ENCODE measurements around the gene LRBA.

Gene LRBA

DNA sequence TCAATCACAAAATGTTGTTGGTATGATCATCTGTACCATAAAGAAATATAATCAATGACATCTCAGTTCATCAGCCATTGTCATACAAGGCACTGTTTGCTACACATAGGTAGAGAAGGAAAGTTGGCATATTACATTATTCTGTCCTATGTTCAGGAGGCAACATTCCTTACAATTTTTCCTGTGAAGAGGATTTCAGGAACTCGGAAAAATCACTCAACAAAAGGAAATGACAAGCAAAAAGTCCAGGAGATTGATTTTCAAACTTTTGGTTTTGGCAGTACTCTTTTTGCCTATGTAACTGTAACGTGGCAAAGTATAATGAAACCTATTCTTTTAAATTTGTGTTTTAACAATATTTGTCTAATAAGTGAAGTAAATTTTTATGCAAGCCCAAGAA is 301.8 kb downstream of the LRBA start:
- ATAC-seq (ENCODE audit: low read depth) (no peak), DNase-seq (ENCODE audit: low spot score in 2 of 2) (no peak)
- Mint-ChIP-seq H3K36me3 (peaks cover 11% of the 10 kb centered on the region), H3K27me3 (no peaks in the 10 kb centered on the region), H3K4me1 (no peaks in the 10 kb centered on the region), H3K4me3 (no peak overlapping the region), H3K27ac (no peak overlapping the region), H3K9me3 (no peaks in the 10 kb centered on the region)

DNA sequence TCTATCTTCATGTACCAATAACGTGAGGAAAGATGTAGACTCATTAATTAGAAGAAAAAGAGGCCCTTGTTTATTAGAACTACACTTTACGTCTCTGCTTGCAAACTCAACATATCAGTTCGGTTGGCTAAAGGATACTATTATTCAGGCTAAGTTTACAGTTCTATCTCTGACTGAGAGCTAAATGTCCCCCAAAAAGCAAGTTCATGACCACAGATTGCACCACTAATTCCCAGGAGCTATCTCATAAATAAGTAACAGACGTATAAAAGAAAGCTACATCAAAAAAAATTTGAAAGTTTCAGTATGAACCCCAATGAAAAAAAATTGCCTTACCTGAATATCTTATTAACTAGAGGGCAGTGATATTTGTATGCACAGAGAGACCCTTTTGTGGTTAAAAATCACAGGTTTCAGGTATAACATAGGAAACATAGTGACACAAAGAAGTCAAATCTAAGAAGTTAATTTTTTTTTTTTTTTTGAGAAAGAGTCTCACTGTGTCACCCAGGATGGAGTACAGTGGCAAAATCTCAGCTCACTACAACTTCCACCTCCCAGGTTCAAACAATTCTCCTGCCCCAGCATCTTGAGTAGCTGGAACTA is 304.2 kb downstream of the LRBA start:
- Mint-ChIP-seq H3K9me3 (no peaks in the 10 kb centered on the region), H3K27me3 (no peaks in the 10 kb centered on the region), H3K4me1 (peaks cover 2% of the 10 kb centered on the region), H3K4me3 (no peak overlapping the region), H3K36me3 (peaks cover 11% of the 10 kb centered on the region), H3K27ac (no peak overlapping the region)
- ATAC-seq (ENCODE audit: low read depth) (no peak), DNase-seq (ENCODE audit: low spot score in 2 of 2) (no peak)

DNA sequence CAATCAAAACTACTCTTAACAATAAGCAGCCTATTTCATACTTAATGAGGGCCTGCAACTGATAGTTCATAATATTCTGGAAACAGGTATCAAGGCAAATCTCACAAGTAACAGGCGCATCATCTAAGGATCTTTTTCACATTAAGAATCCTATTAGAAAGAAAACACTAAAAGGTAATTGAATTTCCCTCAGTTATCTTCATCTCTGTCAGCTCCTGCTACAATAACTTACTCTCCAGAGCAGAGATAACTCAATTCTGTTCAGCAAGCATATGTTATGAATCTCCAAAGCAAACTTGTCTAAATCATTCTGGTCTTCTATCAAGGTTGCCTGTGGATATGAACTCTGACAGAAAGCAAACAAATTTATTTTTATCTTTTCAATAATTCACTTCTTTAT is 307.1 kb downstream of the LRBA start:
- Mint-ChIP-seq H3K4me3 (no peak overlapping the region), H3K4me1 (peaks cover 2% of the 10 kb centered on the region), H3K36me3 (peaks cover 8% of the 10 kb centered on the region), H3K27ac (no peak overlapping the region), H3K9me3 (no peaks in the 10 kb centered on the region), H3K27me3 (no peaks in the 10 kb centered on the region)
- DNase-seq (ENCODE audit: low spot score in 2 of 2) (no peak), ATAC-seq (ENCODE audit: low read depth) (no peak)

GRCh38 chr4:150699599-150699998 is 315.5 kb downstream of the LRBA start:
- Mint-ChIP-seq H3K27ac (no peak overlapping the region), H3K27me3 (no peaks in the 10 kb centered on the region), H3K9me3 (no peaks in the 10 kb centered on the region), H3K36me3 (peaks cover 16% of the 10 kb centered on the region), H3K4me3 (no peak overlapping the region), H3K4me1 (no peaks in the 10 kb centered on the region)
- DNase-seq (ENCODE audit: low spot score in 2 of 2) (no peak), ATAC-seq (ENCODE audit: low read depth) (no peak)

GRCh38 chr4:150695162-150695561 is 319.9 kb downstream of the LRBA start:
- ATAC-seq (ENCODE audit: low read depth) (no peak), DNase-seq (ENCODE audit: low spot score in 2 of 2) (no peak)
- peaks cover 17% of the 10 kb centered on the region for H3K36me3 Mint-ChIP-seq
- no peaks in the 10 kb centered on the region for H3K9me3 Mint-ChIP-seq
- H3K4me1 Mint-ChIP-seq = no peaks in the 10 kb centered on the region
- no peaks in the 10 kb centered on the region for H3K27me3 Mint-ChIP-seq
- no peak overlapping the region for H3K27ac Mint-ChIP-seq
- no peak overlapping the region for H3K4me3 Mint-ChIP-seq

GRCh38 chr4:150694438-150694837 is 320.6 kb downstream of the LRBA start:
- ATAC-seq (ENCODE audit: low read depth) (no peak), DNase-seq (ENCODE audit: low spot score in 2 of 2) (no peak)
- no peak overlapping the region for H3K27ac Mint-ChIP-seq
- H3K4me1 Mint-ChIP-seq = no peaks in the 10 kb centered on the region
- H3K27me3 Mint-ChIP-seq = no peaks in the 10 kb centered on the region
- H3K36me3 Mint-ChIP-seq = peaks cover 20% of the 10 kb centered on the region
- no peak overlapping the region for H3K4me3 Mint-ChIP-seq
- no peaks in the 10 kb centered on the region for H3K9me3 Mint-ChIP-seq

DNA sequence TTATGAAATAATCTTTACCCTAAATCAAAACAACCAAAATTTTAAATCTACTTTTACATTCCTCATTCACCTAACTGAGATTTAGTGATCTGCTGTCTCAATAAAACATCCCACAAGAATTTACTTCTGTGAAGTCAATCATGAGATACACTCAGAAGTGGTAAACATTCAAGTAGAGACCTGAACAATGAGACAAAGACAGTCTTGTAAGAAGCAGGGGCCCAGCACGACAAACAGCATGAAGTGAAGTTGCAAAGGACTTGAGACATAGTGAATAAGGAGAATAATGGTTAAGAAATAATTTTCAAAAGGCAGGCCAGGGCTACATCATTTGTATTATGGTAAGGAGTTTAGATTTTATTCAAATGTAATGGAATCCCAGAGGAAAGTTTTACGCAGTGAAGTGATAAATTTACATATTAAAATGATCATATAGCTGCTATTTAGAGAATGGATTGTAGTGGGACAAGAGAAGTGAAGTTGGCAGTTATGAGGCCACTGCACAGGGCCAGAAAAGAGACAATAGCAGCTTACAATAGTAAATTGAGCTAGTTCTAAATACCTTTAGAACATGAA is 331.2 kb downstream of the LRBA start:
- Mint-ChIP-seq H3K4me3 (no peak overlapping the region), H3K36me3 (peaks cover 24% of the 10 kb centered on the region), H3K4me1 (peaks cover 5% of the 10 kb centered on the region), H3K27ac (no peak overlapping the region), H3K27me3 (no peaks in the 10 kb centered on the region), H3K9me3 (no peaks in the 10 kb centered on the region)
- DNase-seq (ENCODE audit: low spot score in 2 of 2) (no peak), ATAC-seq (ENCODE audit: low read depth) (no peak)

DNA sequence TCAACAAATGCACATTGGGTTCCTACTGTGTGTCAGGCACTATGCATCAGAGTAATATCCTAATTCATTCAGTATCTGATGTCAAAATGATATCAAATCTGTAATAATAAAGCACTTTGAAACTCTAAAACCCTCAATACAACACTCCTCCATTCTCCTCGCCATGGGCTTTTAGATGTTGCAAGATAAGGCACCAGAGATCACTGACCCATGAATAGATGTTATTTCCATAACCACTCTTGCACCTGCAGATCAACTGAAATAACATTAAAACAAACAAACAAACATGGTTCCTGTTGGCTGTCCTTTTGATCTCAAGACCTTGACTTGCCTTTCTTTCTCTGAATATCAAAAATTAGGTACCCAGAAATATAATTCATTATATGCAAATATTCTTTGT is 333.0 kb downstream of the LRBA start:
- no peak for ATAC-seq (ENCODE audit: low read depth)
- no peak for DNase-seq (ENCODE audit: low spot score in 2 of 2)
- Mint-ChIP-seq H3K4me3 (no peak overlapping the region), H3K27ac (no peak overlapping the region), H3K36me3 (peaks cover 25% of the 10 kb centered on the region), H3K9me3 (no peaks in the 10 kb centered on the region), H3K4me1 (peaks cover 5% of the 10 kb centered on the region), H3K27me3 (no peaks in the 10 kb centered on the region)

GRCh38 chr4:150681063-150681462 is 334.0 kb downstream of the LRBA start:
- Mint-ChIP-seq H3K4me1 (peaks cover 5% of the 10 kb centered on the region), H3K27me3 (no peaks in the 10 kb centered on the region), H3K9me3 (no peaks in the 10 kb centered on the region), H3K36me3 (peaks cover 25% of the 10 kb centered on the region), H3K4me3 (no peak overlapping the region), H3K27ac (no peak overlapping the region)
- ATAC-seq (ENCODE audit: low read depth) (no peak), DNase-seq (ENCODE audit: low spot score in 2 of 2) (no peak)

DNA sequence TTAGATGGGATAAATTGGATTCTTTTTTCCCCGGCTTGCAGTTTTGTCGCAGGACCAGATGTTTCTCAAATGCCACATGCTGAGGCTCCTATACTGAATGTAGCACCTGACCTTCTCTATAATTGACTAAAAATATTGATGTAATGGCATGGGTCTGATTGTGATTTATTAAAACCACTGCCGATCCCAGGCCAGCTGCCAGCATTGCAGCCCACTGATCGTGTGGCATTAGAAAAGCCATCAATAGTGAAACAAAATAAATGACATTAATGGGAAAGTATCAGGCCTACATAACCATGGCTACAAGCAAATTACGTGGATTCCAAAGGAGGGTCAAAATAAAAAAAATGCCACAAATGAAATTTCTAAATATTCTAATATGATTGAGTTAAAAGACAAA is 334.4 kb downstream of the LRBA start:
- no peaks in the 10 kb centered on the region for H3K9me3 Mint-ChIP-seq
- DNase-seq (ENCODE audit: low spot score in 2 of 2) = no peak
- H3K4me3 Mint-ChIP-seq = no peak overlapping the region
- no peak for ATAC-seq (ENCODE audit: low read depth)
- H3K27ac Mint-ChIP-seq = no peak overlapping the region
- H3K4me1 Mint-ChIP-seq = peaks cover 5% of the 10 kb centered on the region
- H3K27me3 Mint-ChIP-seq = no peaks in the 10 kb centered on the region
- peaks cover 24% of the 10 kb centered on the region for H3K36me3 Mint-ChIP-seq

DNA sequence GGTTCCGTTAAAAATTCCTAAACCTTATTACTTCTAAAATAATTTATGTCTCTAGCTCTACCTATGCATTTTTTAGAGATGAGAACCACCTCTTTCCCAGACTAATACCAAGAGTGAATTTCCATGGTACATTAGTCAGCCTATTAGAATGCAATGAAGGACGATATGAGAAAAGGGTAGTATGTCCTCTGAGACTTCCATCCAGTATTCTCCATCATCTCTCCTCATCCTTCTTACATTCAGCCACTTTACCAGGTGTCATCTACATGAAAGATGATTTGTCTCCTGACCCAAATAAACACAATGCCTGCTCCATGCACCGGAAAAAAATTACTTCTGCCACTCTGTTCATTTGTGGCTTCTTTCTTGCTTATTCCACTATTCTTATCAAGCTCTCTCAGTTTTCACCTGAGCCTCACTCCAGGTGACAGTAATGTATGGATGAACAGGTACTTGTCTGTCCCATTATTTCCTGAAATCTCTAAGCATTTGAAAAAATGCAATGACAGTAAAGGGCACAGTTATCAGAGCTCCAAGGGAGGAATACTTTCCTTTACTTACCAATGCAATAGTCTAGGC is 335.2 kb downstream of the LRBA start:
- Mint-ChIP-seq H3K9me3 (no peaks in the 10 kb centered on the region), H3K27me3 (no peaks in the 10 kb centered on the region), H3K27ac (no peak overlapping the region), H3K4me3 (no peak overlapping the region), H3K4me1 (peaks cover 4% of the 10 kb centered on the region), H3K36me3 (peaks cover 22% of the 10 kb centered on the region)
- ATAC-seq (ENCODE audit: low read depth) = no peak
- no peak for DNase-seq (ENCODE audit: low spot score in 2 of 2)

GRCh38 chr4:150679018-150679764 is 335.9 kb downstream of the LRBA start:
- no peak overlapping the region for H3K4me3 Mint-ChIP-seq
- no peak overlapping the region for H3K27ac Mint-ChIP-seq
- peaks cover 20% of the 10 kb centered on the region for H3K36me3 Mint-ChIP-seq
- no peaks in the 10 kb centered on the region for H3K27me3 Mint-ChIP-seq
- DNase-seq (ENCODE audit: low spot score in 2 of 2) (no peak), ATAC-seq (ENCODE audit: low read depth) (no peak)
- peaks cover 2% of the 10 kb centered on the region for H3K4me1 Mint-ChIP-seq
- H3K9me3 Mint-ChIP-seq = no peaks in the 10 kb centered on the region

DNA sequence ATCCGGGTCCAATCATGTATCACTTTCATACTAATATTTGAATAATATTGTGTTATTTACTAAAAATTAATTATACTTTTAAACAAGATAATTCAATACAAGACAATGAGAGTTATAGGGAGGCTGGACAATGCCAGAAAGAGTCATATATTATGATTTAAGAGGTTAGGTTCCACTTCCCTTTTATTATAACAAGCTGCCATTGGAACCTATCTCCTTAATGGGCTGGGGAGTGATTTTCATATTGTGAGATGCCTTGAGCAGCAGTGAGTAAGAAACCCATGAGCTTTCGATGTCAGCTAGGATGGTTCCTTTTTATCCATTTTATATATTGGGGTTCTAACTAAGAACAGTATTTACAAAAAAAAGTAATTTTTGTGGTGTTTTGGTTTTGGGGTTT is 341.3 kb downstream of the LRBA start:
- DNase-seq (ENCODE audit: low spot score in 2 of 2) (no peak), ATAC-seq (ENCODE audit: low read depth) (peak; percentile 57)
- Mint-ChIP-seq H3K27ac (no peak overlapping the region), H3K27me3 (no peaks in the 10 kb centered on the region), H3K4me1 (no peaks in the 10 kb centered on the region), H3K36me3 (peaks cover 10% of the 10 kb centered on the region), H3K9me3 (no peaks in the 10 kb centered on the region), H3K4me3 (no peak overlapping the region)

- no peaks in the 10 kb centered on the region for H3K9me3 Mint-ChIP-seq
- DNase-seq (ENCODE audit: low spot score in 2 of 2) (no peak), ATAC-seq (ENCODE audit: low read depth) (no peak)
- H3K27me3 Mint-ChIP-seq = no peaks in the 10 kb centered on the region
- H3K4me3 Mint-ChIP-seq = no peak overlapping the region
- H3K36me3 Mint-ChIP-seq = peaks cover 20% of the 10 kb centered on the region
- peaks cover 3% of the 10 kb centered on the region for H3K4me1 Mint-ChIP-seq
- H3K27ac Mint-ChIP-seq = no peak overlapping the region
These were observed 346.3 kb downstream of the LRBA start for GRCh38 chr4:150668824-150669223.
